HepG2 (cell line): Measurements from ENCODE around the gene RCE1. TPM values are rescaled to one million over a fixed set of nuclear protein-coding genes. Genes with fewer than 3 reads are reported as not detected.

ENCODE experiments used
- ARID4A ChIP-seq: sonication (generic); formaldehyde crosslinking; IDR thresholded peaks from 2 replicates; pipeline ENCODE4 v1.5.0; 2020; ENCODE audit warnings: mild to moderate bottlenecking, missing genetic modification reagents, borderline replicate concordance
- GFI1 ChIP-seq: sonication (generic); formaldehyde crosslinking; IDR thresholded peaks from 2 replicates; pipeline ENCODE4 v1.5.0; 2020; ENCODE audit warnings: missing genetic modification reagents, mild to moderate bottlenecking, borderline replicate concordance
- HNF4A ChIP-seq: sonication (generic); formaldehyde crosslinking; IDR thresholded peaks from 2 replicates; pipeline ENCODE4 v1.4.0; 2020; ENCODE audit warnings: missing genetic modification reagents
- HNF4G ChIP-seq, 2 experiments: sonication (generic) in 1 of 2; formaldehyde crosslinking in 1 of 2; IDR thresholded peaks; 2 replicates each; pipeline versions ENCODE4 v1.4.0 to v1.6.1; 2011 to 2020; ENCODE audit warnings: borderline replicate concordance in 2 of 2, low read depth in 2 of 2, mild to moderate bottlenecking in 2 of 2, low read length in 1 of 2, missing genetic modification reagents in 1 of 2, moderate library complexity in 1 of 2
- IRF9 ChIP-seq: sonication (generic); formaldehyde crosslinking; IDR thresholded peaks from 2 replicates; pipeline ENCODE4 v1.8.0; 2022; ENCODE audit warnings: missing genetic modification reagents, mild to moderate bottlenecking, borderline replicate concordance
- KDM2A ChIP-seq: sonication (generic); formaldehyde crosslinking; IDR thresholded peaks from 2 replicates; pipeline ENCODE4 v1.4.0; 2020; ENCODE audit warnings: low read depth, missing genetic modification reagents, borderline replicate concordance
- MATR3 ChIP-seq: sonication (generic); formaldehyde crosslinking; IDR thresholded peaks from 2 replicates; pipeline ENCODE4 v1.4.0; 2020; ENCODE audit warnings: missing genetic modification reagents
- MTF1 ChIP-seq: sonication (generic); formaldehyde crosslinking; IDR thresholded peaks from 2 replicates; pipeline ENCODE4 v1.5.0; 2020; ENCODE audit warnings: missing genetic modification reagents
- NRL ChIP-seq: sonication (generic); formaldehyde crosslinking; IDR thresholded peaks from 2 replicates; pipeline ENCODE4 v1.5.0; 2020; ENCODE audit warnings: missing genetic modification reagents, mild to moderate bottlenecking, moderate library complexity, borderline replicate concordance
- RAD51 ChIP-seq: fragments of 450-650 bp; IDR thresholded peaks from 2 replicates; pipeline ENCODE4 v1.6.1; 2016; ENCODE audit warnings: borderline replicate concordance
- SOX5 ChIP-seq: IDR thresholded peaks from 2 replicates; pipeline ENCODE4 v1.6.1; 2016; ENCODE audit warnings: borderline replicate concordance
- YY1 ChIP-seq: IDR thresholded peaks from 2 replicates; pipeline ENCODE4 v1.6.1; 2011; ENCODE audit warnings: low read length, low read depth, moderate library complexity, mild to moderate bottlenecking; ENCODE audit not compliant: insufficient read depth, insufficient replicate concordance
- ZC3H13 ChIP-seq: sonication (generic); formaldehyde crosslinking; IDR thresholded peaks from 2 replicates; pipeline ENCODE4 v1.8.1; 2023; ENCODE audit warnings: mild to moderate bottlenecking, missing genetic modification reagents, moderate library complexity
- ZNF234 ChIP-seq: sonication (generic); formaldehyde crosslinking; conservative IDR thresholded peaks from 2 replicates; pipeline ENCODE4 v1.5.1; 2020; ENCODE audit warnings: mild to moderate bottlenecking, missing genetic modification reagents
- ZNF550 ChIP-seq: sonication (generic); formaldehyde crosslinking; IDR thresholded peaks from 2 replicates; pipeline ENCODE4 v1.4.0; 2020; ENCODE audit warnings: mild to moderate bottlenecking, missing genetic modification reagents, borderline replicate concordance
- ZNF552 ChIP-seq: sonication (generic); formaldehyde crosslinking; IDR thresholded peaks from 2 replicates; pipeline ENCODE4 v1.9.0; 2022; ENCODE audit warnings: missing genetic modification reagents, mild to moderate bottlenecking, borderline replicate concordance
- polyA plus RNA-seq, 8 experiments: library from polyadenylated mRNA; depleted of rRNA in 3 of 8; stranded (reverse) in 7 of 8; unstranded in 1 of 8; fragments of >200 nt; fragmentation: Illumina TruSeq in 4 of 8; extraction: Trizol in 4 of 8; gene quantifications; 2 replicates each; pipeline versions ENCODE4 v1.2.1 to v1.2.3, GENCODE V29; 2011 to 2016; ENCODE audit warnings: low read depth in 4 of 8, missing spikeins in 1 of 8, mixed read lengths in 1 of 8; ENCODE audit not compliant: insufficient read depth in 1 of 8
- total RNA-seq, 5 experiments: library from RNA; depleted of rRNA; stranded (reverse); fragments of >200 nt; fragmentation: Illumina TruSeq; extraction: Trizol; gene quantifications; 2 replicates each; pipeline ENCODE4 v1.2.3, GENCODE V29; 2016; ENCODE audit warnings: low read depth in 1 of 5
- TF ChIP-seq, protein P1 (sequence below): sonication (generic); formaldehyde crosslinking; IDR thresholded peaks from 2 replicates; pipeline ENCODE4 v1.5.1; 2020; ENCODE audit warnings: missing genetic modification reagents, mild to moderate bottlenecking, borderline replicate concordance
- TF ChIP-seq, protein P2 (sequence below): sonication (generic); formaldehyde crosslinking; IDR thresholded peaks from 2 replicates; pipeline ENCODE4 v1.8.1; 2023; ENCODE audit warnings: mild to moderate bottlenecking, missing genetic modification reagents, borderline replicate concordance
- TF ChIP-seq, protein P3 (sequence below), 2 experiments: sonication (generic) in 1 of 2; formaldehyde crosslinking in 1 of 2; IDR thresholded peaks; 2 replicates each; pipeline versions ENCODE4 v1.4.0 to v1.6.1; 2018 to 2020; ENCODE audit warnings: missing genetic modification reagents in 2 of 2, borderline replicate concordance in 1 of 2, low read depth in 1 of 2, mild to moderate bottlenecking in 1 of 2, missing biosample characterization in 1 of 2

RCE1 gene
- total and polyA plus RNA-seq, 2 of the 13 experiments (the other 11 are each of a cell fraction or from before 2014, with no cell fraction given): 22.2 to 22.4 TPM

GRCh38 chr11:66855574-66856495 lies 12.6 kb downstream of the RCE1 start (continued):
- TF ChIP-seq ARID4A (CRISPR knock-in tag) (peak; percentile 25; the same call in 1 of the 2 replicates), HNF4G (IDR thresholded peaks at IDR 0.05; ENCODE audit: borderline replicate concordance, low read depth, low read length) (no peak), HNF4G (CRISPR knock-in tag; IDR thresholded peaks at IDR 0.05; ENCODE audit: borderline replicate concordance, low read depth) (0 out of 2 replicates have a peak, but pooled peaks have one; percentile 36), ZNF550 (no peak), ZNF234 (CRISPR knock-in tag) (no peak), RAD51 (no peak), NRL (CRISPR knock-in tag) (no peak), MTF1 (CRISPR knock-in tag) (no peak), KDM2A (peak; percentile 74), MATR3 (CRISPR knock-in tag) (no peak), ZC3H13 (CRISPR knock-in tag) (0 out of 2 replicates have a peak, but pooled peaks have one; percentile 25), HNF4A (CRISPR knock-in tag) (no peak), GFI1 (CRISPR knock-in tag) (no peak), ZNF552 (CRISPR knock-in tag) (no peak), YY1 (no peak), SOX5 (CRISPR knock-in tag) (no peak), IRF9 (CRISPR knock-in tag) (no peak)
- TF ChIP-seq, protein P1, sequence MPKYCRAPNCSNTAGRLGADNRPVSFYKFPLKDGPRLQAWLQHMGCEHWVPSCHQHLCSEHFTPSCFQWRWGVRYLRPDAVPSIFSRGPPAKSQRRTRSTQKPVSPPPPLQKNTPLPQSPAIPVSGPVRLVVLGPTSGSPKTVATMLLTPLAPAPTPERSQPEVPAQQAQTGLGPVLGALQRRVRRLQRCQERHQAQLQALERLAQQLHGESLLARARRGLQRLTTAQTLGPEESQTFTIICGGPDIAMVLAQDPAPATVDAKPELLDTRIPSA: no peak
- TF ChIP-seq, protein P2, sequence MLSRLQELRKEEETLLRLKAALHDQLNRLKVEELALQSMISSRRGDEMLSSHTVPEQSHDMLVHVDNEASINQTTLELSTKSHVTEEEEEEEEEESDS (CRISPR knock-in tag): no peak
- TF ChIP-seq, protein P3, sequence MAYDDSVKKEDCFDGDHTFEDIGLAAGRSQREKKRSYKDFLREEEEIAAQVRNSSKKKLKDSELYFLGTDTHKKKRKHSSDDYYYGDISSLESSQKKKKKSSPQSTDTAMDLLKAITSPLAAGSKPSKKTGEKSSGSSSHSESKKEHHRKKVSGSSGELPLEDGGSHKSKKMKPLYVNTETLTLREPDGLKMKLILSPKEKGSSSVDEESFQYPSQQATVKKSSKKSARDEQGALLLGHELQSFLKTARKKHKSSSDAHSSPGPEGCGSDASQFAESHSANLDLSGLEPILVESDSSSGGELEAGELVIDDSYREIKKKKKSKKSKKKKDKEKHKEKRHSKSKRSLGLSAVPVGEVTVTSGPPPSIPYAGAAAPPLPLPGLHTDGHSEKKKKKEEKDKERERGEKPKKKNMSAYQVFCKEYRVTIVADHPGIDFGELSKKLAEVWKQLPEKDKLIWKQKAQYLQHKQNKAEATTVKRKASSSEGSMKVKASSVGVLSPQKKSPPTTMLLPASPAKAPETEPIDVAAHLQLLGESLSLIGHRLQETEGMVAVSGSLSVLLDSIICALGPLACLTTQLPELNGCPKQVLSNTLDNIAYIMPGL (CRISPR knock-in tag; IDR thresholded peaks at IDR 0.05; ENCODE audit: borderline replicate concordance in 1 of 2, low read depth in 1 of 2): no peak
